GM12872 (cell line): ENCODE results near the gene CFAP251.

ENCODE experiments used
- TF ChIP-seq, protein P1 (sequence below): IDR thresholded peaks from 3 replicates; pipeline ENCODE4 v1.5.1; 2011; ENCODE audit warnings: low read depth, mild to moderate bottlenecking, low read length, moderate library complexity; ENCODE audit not compliant: insufficient read depth

Gene CFAP251

DNA sequence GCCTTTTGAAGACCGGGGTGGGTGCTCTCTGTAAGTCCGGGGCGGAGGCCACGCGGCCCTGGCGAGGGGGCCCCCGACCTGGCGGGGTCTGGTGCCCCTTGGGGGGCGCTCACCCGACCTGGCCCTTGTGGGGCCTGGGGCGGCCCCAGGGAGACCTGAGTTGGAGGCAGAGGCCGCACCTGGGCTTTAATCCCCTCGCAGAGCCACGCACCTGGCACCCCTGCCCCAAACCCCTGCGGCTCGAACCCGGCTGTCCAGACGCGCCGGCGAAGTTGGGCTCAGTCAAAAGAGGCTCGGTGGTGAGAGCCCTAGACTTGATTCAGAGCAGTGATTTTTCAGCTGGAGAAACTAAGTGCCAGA, 267 bp downstream of the CFAP251 start:
- TF ChIP-seq, protein P1, sequence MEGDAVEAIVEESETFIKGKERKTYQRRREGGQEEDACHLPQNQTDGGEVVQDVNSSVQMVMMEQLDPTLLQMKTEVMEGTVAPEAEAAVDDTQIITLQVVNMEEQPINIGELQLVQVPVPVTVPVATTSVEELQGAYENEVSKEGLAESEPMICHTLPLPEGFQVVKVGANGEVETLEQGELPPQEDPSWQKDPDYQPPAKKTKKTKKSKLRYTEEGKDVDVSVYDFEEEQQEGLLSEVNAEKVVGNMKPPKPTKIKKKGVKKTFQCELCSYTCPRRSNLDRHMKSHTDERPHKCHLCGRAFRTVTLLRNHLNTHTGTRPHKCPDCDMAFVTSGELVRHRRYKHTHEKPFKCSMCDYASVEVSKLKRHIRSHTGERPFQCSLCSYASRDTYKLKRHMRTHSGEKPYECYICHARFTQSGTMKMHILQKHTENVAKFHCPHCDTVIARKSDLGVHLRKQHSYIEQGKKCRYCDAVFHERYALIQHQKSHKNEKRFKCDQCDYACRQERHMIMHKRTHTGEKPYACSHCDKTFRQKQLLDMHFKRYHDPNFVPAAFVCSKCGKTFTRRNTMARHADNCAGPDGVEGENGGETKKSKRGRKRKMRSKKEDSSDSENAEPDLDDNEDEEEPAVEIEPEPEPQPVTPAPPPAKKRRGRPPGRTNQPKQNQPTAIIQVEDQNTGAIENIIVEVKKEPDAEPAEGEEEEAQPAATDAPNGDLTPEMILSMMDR, result no peak

- TF ChIP-seq, protein P1, result no peak
These were observed 2.7 kb downstream of the CFAP251 start for GRCh38 chr12:121921066-121921465.

GRCh38 chr12:121925358-121925695, 6.9 kb downstream of the CFAP251 start:
- TF ChIP-seq, protein P1, result no peak

GRCh38 chr12:121926874-121927706, 8.7 kb downstream of the CFAP251 start:
- TF ChIP-seq, protein P1, result no peak

GRCh38 chr12:121927813-121928212, 9.4 kb downstream of the CFAP251 start:
- TF ChIP-seq, protein P1, result no peak

DNA sequence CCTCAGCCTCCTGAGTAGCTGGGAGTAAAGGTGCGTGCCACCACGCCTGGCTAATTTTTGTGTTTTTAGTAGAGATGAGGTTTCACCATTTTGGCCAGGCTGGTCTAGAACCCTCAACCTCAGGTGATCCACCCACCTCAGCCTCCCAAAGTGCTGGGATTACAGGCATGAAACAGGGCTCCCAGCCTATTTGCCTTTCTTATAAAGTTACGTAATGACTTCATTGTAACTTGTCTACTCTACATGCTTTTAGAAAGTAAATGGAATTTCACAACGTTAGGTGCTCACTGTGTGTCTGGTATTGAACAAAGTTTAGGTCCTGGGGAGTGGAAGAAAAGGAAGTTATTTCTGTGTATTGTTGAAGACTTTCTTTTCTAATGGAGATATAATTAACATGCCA, 12.5 kb downstream of the CFAP251 start:
- TF ChIP-seq, protein P1, result no peak

DNA sequence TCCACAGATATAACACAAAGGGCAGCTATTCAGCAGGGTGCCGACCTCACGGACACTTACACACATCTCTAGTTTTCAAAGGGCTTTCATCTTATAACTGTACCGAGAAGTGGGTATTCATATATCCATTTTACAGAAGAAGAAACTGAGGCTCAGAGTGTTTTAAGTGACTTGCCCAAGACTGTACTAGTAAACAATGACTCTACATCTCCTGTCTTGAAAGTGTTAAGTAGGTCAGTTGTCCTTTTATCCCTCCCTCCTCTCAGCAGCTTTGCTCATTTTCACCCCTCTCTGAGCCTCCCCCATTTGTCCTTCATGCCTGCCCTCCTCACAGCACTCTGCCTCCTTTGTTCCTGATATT, 13.8 kb downstream of the CFAP251 start:
- TF ChIP-seq, protein P1, result no peak
